Activated B cell treated with CpG ODN at 0.5 μM for 24 hours (primary cell): ENCODE results near the gene EPDR1. TPM values are rescaled to one million over a fixed set of nuclear protein-coding genes. Genes with fewer than 3 reads are reported as not detected.

Experiments
- ATAC-seq: fragments of 200-7000 bp; cut with Tn5 transposase; one replicate; pipeline ENCODE4 v1.10.0; 2021; ENCODE audit warnings: low read depth, mild to moderate bottlenecking, moderate library complexity
- CTCF ChIA-PET: fragments of 350-600 bp; sonication (Branson Sonifier 250); formaldehyde crosslinking; loops from one replicate; lab custom pipeline; 2021; ENCODE audit warnings: antibody characterized with exemption; lab: Charles Lee
- POLR2A ChIA-PET: fragments of 350-600 bp; sonication (Branson Sonifier 250); formaldehyde crosslinking; loops from one replicate; lab custom pipeline; 2021; ENCODE audit warnings: antibody characterized with exemption; lab: Charles Lee
- DNase-seq: peaks from one replicate; pipeline ENCODE4 v3.0.0; 2022
- H3K27ac Mint-ChIP-seq: one replicate; pipeline ENCODE4 v1.8.0; 2020; ENCODE audit warnings: mixed read lengths
- H3K27me3 Mint-ChIP-seq: one replicate; pipeline ENCODE4 v1.8.0; 2021; ENCODE audit warnings: mixed read lengths
- H3K36me3 Mint-ChIP-seq: one replicate; pipeline ENCODE4 v1.8.0; 2021; ENCODE audit warnings: low read depth, mixed read lengths
- H3K4me1 Mint-ChIP-seq: one replicate; pipeline ENCODE4 v1.8.0; 2021; ENCODE audit warnings: mixed read lengths
- H3K4me3 Mint-ChIP-seq: one replicate; pipeline ENCODE4 v1.8.0; 2020; ENCODE audit warnings: mild to moderate bottlenecking, mixed read lengths
- H3K9me3 Mint-ChIP-seq: one replicate; pipeline ENCODE4 v1.8.0; 2020; ENCODE audit warnings: mixed read lengths
- CTCF ChIP-seq: fragments of 200-600 bp; IDR thresholded peaks from one replicate; pipeline ENCODE4 v1.8.0; 2022; ENCODE audit warnings: antibody characterized with exemption, mild to moderate bottlenecking
- intact Hi-C: fragments of 100-400 bp; cut with micrococcal nuclease; formaldehyde crosslinking; loops from one replicate; pipeline ENCODE4 v1.15.1; 2024
- total RNA-seq: library from RNA; stranded (reverse); gene quantifications from 2 replicates; pipeline ENCODE4 v1.2.3, GENCODE V29; 2022

EPDR1 gene
- total RNA-seq, 1 donor from 2014 or later, result 0.69 TPM

- intact Hi-C loops, result no loop called here
- ChIA-PET POLR2A (no interaction called here), CTCF (no interaction called here)
- Mint-ChIP-seq H3K27ac (no peak overlapping the region), H3K9me3 (no peaks in the 10 kb centered on the region), H3K4me1 (no peaks in the 10 kb centered on the region), H3K36me3 (no peaks in the 10 kb centered on the region), H3K27me3 (peaks cover 2% of the 10 kb centered on the region), H3K4me3 (no peak overlapping the region)
- ATAC-seq (no peak), DNase-seq (no peak)
- TF ChIP-seq CTCF, result no peak
Observed at GRCh38 chr7:37974711-37975110, 54.3 kb downstream of the EPDR1 start.

GRCh38 chr7:37977243-37977642 is 56.8 kb downstream of the EPDR1 start:
- intact Hi-C loops, result no loop called here
- POLR2A ChIA-PET, result no interaction called here
- ATAC-seq, result no peak
- DNase-seq, result no peak
- H3K27ac Mint-ChIP-seq, result no peak overlapping the region
- no peaks in the 10 kb centered on the region for H3K27me3 Mint-ChIP-seq
- no peaks in the 10 kb centered on the region for H3K4me1 Mint-ChIP-seq
- TF ChIP-seq CTCF, result no peak
- H3K4me3 Mint-ChIP-seq, result no peak overlapping the region
- CTCF ChIA-PET, result no interaction called here
- H3K36me3 Mint-ChIP-seq, result no peaks in the 10 kb centered on the region
- H3K9me3 Mint-ChIP-seq, result no peaks in the 10 kb centered on the region

GRCh38 chr7:37981664-37982063 is 61.2 kb downstream of the EPDR1 start:
- Mint-ChIP-seq H3K4me1 (no peaks in the 10 kb centered on the region), H3K9me3 (no peaks in the 10 kb centered on the region), H3K36me3 (no peaks in the 10 kb centered on the region), H3K27ac (no peak overlapping the region), H3K4me3 (no peak overlapping the region), H3K27me3 (no peaks in the 10 kb centered on the region)
- ChIA-PET CTCF (no interaction called here), POLR2A (no interaction called here)
- DNase-seq (no peak), ATAC-seq (no peak)
- intact Hi-C loops, result no loop called here
- TF ChIP-seq CTCF, result no peak

- Mint-ChIP-seq H3K36me3 (no peaks in the 10 kb centered on the region), H3K9me3 (no peaks in the 10 kb centered on the region), H3K4me3 (no peak overlapping the region), H3K27ac (no peak overlapping the region), H3K27me3 (no peaks in the 10 kb centered on the region), H3K4me1 (no peaks in the 10 kb centered on the region)
- DNase-seq (no peak), ATAC-seq (no peak)
- ChIA-PET CTCF (no interaction called here), POLR2A (no interaction called here)
- intact Hi-C loops, result no loop called here
- TF ChIP-seq CTCF, result no peak
Observed at GRCh38 chr7:37982423-37982822, 62.0 kb downstream of the EPDR1 start.

- no peak for TF ChIP-seq CTCF
- H3K27ac Mint-ChIP-seq, result no peak overlapping the region
- ChIA-PET POLR2A (no interaction called here), CTCF (no interaction called here)
- H3K36me3 Mint-ChIP-seq, result no peaks in the 10 kb centered on the region
- ATAC-seq (no peak), DNase-seq (no peak)
- H3K9me3 Mint-ChIP-seq, result no peaks in the 10 kb centered on the region
- H3K4me3 Mint-ChIP-seq, result no peak overlapping the region
- no peaks in the 10 kb centered on the region for H3K4me1 Mint-ChIP-seq
- peaks cover 3% of the 10 kb centered on the region for H3K27me3 Mint-ChIP-seq
- intact Hi-C loops, result no loop called here
Observed at GRCh38 chr7:37984750-37985390, 64.4 kb downstream of the EPDR1 start.
